GM18526 (cell line): ENCODE data around the gene APOBEC3F.
"Not testable (repeated sequence)": the region's sequence is repeated elsewhere in the genome, so short reads cannot be mapped to it uniquely, and the experiment has no call there.

ENCODE experiments used
- POLR2A ChIP-seq: IDR thresholded peaks from 3 replicates; pipeline ENCODE4 v1.6.1; 2011; ENCODE audit not compliant: insufficient read length; ENCODE audit errors: extremely low read depth

Gene APOBEC3F

GRCh38 chr22:39040538-39041296 lies at the start of gene APOBEC3F:
TSS of gene APOBEC3F (plus strand) at chr22:39040864. CDS start at chr22:39040961, 97 bp downstream.
- TF ChIP-seq POLR2A, result not testable (repeated sequence)

GRCh38 chr22:38996105-38996504 lies 44.6 kb upstream of the APOBEC3F start:
- TF ChIP-seq POLR2A, result no peak

- no peak for TF ChIP-seq POLR2A
Measured at GRCh38 chr22:38997518-38997917, 43.1 kb upstream of the APOBEC3F start.

- no peak for TF ChIP-seq POLR2A
Measured at GRCh38 chr22:39003165-39003638, 37.5 kb upstream of the APOBEC3F start.

DNA sequence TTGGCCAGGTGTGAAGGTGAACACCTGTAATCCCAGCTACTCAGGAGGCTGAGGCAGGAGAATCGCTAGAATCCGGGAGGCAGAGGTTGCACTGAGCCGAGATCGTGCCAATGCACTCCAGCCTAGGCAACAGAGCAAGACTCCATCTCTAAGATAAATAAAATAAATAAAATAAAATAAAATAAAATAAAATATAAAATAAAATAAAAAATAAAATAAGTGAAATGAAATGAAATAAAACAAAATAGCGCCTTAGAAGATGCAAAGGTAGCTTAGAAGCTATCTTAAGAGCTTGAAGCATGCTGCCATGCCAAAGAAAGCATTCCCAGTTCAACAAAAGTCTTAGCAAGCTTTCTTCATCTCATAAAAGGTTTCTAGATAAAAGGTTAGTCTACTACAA lies 33.5 kb upstream of the APOBEC3F start:
- TF ChIP-seq POLR2A, result no peak

DNA sequence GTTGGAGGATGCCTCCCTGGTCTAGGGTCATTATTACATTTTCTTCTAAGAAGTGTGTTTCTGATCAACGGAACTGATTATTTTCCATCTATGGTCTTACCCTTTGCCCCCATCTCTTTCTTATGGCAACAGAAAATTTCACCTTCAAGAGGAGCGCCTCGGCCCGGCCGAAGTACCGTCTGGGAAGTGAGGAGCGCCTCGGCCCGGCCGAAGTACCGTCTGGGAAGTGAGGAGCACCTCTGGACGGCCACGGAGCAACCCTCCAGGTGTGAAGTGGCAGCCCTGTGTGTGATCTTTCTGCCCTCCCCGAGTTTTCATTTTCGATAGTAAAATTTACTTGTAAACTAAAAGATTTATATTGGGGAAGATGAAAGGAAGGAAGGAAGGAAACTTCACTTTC lies 29.7 kb upstream of the APOBEC3F start:
- no peak for TF ChIP-seq POLR2A

- no peak for TF ChIP-seq POLR2A
Measured at GRCh38 chr22:39012533-39013511, 27.8 kb upstream of the APOBEC3F start.

- TF ChIP-seq POLR2A, result peak; percentile 70
Measured at GRCh38 chr22:39013942-39014722, 26.5 kb upstream of the APOBEC3F start, which contains the start of gene APOBEC3C. TSS of gene APOBEC3C (plus strand) at chr22:39014257. CDS start at chr22:39014363, 106 bp downstream.

- TF ChIP-seq POLR2A, result no peak
Measured at GRCh38 chr22:39016592-39016991, 24.1 kb upstream of the APOBEC3F start.

DNA sequence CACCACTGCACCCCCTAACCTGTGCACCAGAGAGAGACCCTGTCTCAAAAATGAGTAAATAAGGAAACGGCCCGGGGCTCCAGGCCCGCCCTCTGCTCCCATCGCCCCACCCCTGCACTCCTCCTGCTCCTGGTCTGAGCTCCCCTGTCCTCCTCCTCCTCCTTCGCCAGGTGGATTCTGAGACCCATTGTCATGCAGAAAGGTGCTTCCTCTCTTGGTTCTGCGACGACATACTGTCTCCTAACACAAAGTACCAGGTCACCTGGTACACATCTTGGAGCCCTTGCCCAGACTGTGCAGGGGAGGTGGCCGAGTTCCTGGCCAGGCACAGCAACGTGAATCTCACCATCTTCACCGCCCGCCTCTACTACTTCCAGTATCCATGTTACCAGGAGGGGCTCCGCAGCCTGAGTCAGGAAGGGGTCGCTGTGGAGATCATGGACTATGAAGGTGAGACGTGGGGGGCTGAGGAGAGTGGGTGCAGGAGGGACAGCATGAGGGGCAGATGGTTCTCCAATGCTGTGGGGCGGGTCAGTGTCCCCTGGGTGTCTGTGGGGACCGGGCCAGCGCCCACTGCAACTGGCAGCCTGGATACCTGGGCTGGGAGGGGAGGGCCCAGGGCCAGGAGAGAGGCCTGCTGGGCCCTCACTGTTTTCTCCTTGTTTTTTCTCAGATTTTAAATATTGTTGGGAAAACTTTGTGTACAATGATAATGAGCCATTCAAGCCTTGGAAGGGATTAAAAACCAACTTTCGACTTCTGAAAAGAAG lies 22.9 kb upstream of the APOBEC3F start:
- TF ChIP-seq POLR2A, result no peak

DNA sequence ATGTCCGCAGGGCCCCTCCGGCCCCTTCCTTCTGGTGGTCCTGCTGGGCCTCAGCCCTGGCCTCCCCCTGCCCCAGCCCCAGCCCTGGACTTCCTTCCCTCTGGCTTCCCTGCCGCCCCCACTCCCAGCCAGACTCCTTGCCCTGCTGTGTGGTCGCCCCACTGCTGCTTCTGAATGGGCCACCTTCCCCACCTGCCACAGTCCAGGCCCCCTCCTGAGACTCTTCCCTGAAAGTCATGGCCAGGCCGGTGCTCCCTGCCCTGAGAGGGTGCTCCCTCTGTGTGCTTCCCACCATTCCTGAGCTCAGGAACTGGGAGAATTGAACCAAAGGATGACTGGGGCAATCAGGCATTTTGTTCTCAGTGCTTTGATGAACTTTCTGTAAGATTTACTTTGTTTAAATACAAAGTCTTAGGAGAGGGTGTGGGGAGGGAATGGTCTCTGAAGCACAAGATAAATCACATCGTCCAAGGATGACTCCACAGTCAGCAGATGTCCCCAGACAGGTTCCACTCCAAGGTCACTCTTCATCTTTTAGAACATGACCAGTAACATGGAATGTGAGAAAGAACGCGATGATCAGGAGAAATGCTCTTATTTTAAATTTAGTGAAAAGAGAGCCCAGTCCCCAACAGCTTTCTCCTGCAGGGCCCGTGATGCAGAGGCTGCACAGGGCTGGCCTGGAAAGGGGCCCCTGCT lies 19.0 kb upstream of the APOBEC3F start:
- no peak for TF ChIP-seq POLR2A

DNA sequence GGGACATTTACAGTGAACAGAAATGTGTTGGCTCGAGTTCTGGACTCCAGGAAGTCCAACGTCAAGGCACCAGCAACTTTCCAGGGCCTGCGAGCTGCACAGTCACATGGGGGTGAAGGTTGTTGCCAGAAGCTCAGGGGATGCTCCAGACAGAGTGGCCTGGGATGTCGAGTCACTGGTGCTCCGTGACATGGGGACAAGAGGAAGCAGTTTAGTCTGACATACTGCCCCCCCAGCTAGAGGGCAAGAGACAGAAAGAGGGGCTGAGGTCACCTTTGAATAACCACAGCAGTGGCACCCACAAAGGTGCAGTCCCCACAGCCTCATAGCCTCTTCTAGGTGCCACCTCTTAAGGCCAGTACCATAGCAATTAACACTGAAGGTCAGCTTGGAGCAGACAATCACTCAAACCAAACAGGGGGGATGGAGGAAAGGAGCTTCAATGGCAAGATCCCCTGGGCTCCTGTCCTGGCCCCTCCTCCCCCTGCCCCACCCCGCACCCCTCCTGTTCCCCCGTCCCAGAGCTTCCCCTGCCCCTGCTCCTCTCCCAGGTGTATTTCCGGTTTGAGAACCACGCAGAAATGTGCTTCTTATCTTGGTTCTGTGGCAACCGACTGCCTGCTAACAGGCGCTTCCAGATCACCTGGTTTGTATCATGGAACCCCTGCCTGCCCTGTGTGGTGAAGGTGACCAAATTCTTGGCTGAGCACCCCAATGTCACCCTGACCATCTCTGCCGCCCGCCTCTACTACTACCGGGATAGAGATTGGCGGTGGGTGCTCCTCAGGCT lies 15.9 kb upstream of the APOBEC3F start:
- TF ChIP-seq POLR2A, result no peak

GRCh38 chr22:39026509-39027150 lies 14.0 kb upstream of the APOBEC3F start:
- no peak for TF ChIP-seq POLR2A

DNA sequence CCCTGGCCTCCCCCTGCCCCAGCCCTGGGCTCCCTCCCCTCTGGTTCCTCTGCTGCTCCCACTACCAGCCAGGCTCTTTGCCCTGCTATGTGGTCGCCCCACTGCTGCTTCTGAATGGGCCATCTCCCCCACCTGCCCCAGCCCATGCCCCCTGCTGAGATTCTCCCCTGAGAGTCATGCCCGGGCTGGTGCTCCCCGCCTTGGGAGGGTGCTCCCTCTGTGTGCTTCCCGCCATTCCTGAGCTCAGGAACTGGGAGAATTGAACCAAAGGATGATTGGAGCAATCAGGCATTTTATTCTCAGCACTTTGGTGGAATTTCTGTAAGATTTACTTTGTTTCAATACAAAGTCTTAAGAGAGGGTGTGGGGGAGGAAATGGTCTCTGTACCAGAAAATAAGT lies 12.9 kb upstream of the APOBEC3F start:
- no peak for TF ChIP-seq POLR2A
